ENCODE data around the gene SSH2. TPM values are rescaled to one million over a fixed set of nuclear protein-coding genes. Genes with fewer than 3 reads are reported as not detected.

Gene SSH2
- total and polyA plus RNA-seq, 2 experiments from 2014 or later: 32.4 to 43.2 TPM

DNA sequence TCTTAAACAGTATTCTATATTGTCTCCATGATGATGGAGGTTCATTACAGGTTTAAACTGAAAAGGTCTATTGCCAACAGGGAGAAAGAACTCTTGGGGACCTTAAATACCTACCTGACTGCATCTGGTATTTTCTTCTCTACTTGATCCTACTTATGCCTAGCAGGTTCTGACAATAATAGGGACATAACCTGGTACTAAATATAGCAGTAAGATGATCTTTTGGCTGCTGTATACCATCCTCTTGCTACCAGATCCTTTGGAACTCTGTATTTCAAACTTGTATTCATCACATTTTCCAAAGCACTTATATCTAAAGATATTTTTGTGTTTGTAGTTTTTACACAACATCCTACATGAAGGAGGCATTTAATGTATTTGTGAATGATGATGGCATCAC is 160.8 kb downstream of the SSH2 start:
- Histone ChIP-seq H3K4me3 (no peak overlapping the region), H3K36me3 (no peaks in the 10 kb centered on the region), H3K9me3 (ENCODE audit: low read depth) (no peaks in the 10 kb centered on the region), H3K27ac (no peak overlapping the region), H3K4me1 (ENCODE audit: low read depth) (peaks cover 8% of the 10 kb centered on the region), H3K27me3 (no peaks in the 10 kb centered on the region)
- DNase-seq (ENCODE audit: low read depth in 1 of 2, low spot score in 1 of 2): no peak
- TF ChIP-seq CTCF (IDR thresholded peaks at IDR 0.05; ENCODE audit: low read depth, low read length): no peak

GRCh38 chr17:29766796-29767327 is 163.2 kb downstream of the SSH2 start:
- H3K4me3 ChIP-seq: no peak overlapping the region
- H3K4me1 ChIP-seq (ENCODE audit: low read depth): peaks cover 8% of the 10 kb centered on the region
- no peaks in the 10 kb centered on the region for H3K36me3 ChIP-seq
- no peak overlapping the region for H3K27ac ChIP-seq
- no peak for TF ChIP-seq CTCF (IDR thresholded peaks at IDR 0.05; ENCODE audit: low read depth, low read length)
- no peaks in the 10 kb centered on the region for H3K9me3 ChIP-seq (ENCODE audit: low read depth)
- DNase-seq (ENCODE audit: low read depth in 1 of 2, low spot score in 1 of 2): no peak
- H3K27me3 ChIP-seq: no peaks in the 10 kb centered on the region

GRCh38 chr17:29764748-29765147 is 165.3 kb downstream of the SSH2 start:
- no peak for DNase-seq (ENCODE audit: low read depth in 1 of 2, low spot score in 1 of 2)
- H3K4me3 ChIP-seq: no peak overlapping the region
- no peaks in the 10 kb centered on the region for H3K9me3 ChIP-seq (ENCODE audit: low read depth)
- TF ChIP-seq CTCF (IDR thresholded peaks at IDR 0.05; ENCODE audit: low read depth, low read length): no peak
- no peaks in the 10 kb centered on the region for H3K27me3 ChIP-seq
- no peak overlapping the region for H3K27ac ChIP-seq
- H3K36me3 ChIP-seq: no peaks in the 10 kb centered on the region
- peaks cover 7% of the 10 kb centered on the region for H3K4me1 ChIP-seq (ENCODE audit: low read depth)

- Histone ChIP-seq H3K27me3 (no peaks in the 10 kb centered on the region), H3K4me1 (ENCODE audit: low read depth) (peaks cover 10% of the 10 kb centered on the region), H3K36me3 (no peaks in the 10 kb centered on the region), H3K4me3 (no peak overlapping the region), H3K27ac (no peak overlapping the region), H3K9me3 (ENCODE audit: low read depth) (no peaks in the 10 kb centered on the region)
- TF ChIP-seq CTCF (IDR thresholded peaks at IDR 0.05; ENCODE audit: low read depth, low read length): no peak
- DNase-seq (ENCODE audit: low read depth in 1 of 2, low spot score in 1 of 2): no peak
These were observed 165.8 kb downstream of the SSH2 start for GRCh38 chr17:29764217-29764616.

DNA sequence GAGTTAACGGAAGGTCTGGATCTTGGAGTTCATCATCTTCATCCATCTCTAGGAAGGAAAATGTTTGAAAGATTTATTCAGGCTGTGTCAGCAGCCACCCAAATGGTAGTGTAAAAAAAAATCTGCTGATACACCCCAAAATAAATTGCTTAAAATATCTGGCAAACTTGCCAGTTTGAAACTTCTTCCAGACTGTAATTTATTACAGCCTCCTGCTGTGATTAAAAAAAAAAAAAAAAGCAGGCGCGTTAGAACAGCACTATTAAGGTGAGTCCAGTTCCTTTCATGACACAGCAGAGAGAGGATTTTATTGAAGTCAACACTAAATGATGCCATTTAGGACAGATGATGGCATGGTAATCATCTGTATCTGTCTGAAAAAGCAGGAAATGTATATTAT is 166.8 kb downstream of the SSH2 start:
- no peaks in the 10 kb centered on the region for H3K9me3 ChIP-seq (ENCODE audit: low read depth)
- H3K4me3 ChIP-seq: no peak overlapping the region
- H3K27ac ChIP-seq: no peak overlapping the region
- TF ChIP-seq CTCF (IDR thresholded peaks at IDR 0.05; ENCODE audit: low read depth, low read length): no peak
- H3K4me1 ChIP-seq (ENCODE audit: low read depth): peaks cover 10% of the 10 kb centered on the region
- DNase-seq (ENCODE audit: low read depth in 1 of 2, low spot score in 1 of 2): no peak
- H3K36me3 ChIP-seq: no peaks in the 10 kb centered on the region
- no peaks in the 10 kb centered on the region for H3K27me3 ChIP-seq
